ENCODE data around the gene DAPK3.

GRCh38 chr19:4007836-4008539, 37.1 kb upstream of the DAPK3 start:
- TF ChIP-seq ZFP37 (tag by site-specific recombination; IDR thresholded peaks at IDR 0.05): no peak
- no peak for TF ChIP-seq ZNF24 (tag by site-specific recombination; IDR thresholded peaks at IDR 0.05)
- no peak for TF ChIP-seq CTCF (tag by site-specific recombination; IDR thresholded peaks at IDR 0.05)
- peak; percentile 89 for TF ChIP-seq KLF9 (tag by site-specific recombination; IDR thresholded peaks at IDR 0.05; ENCODE audit: low read depth)
- no peak for TF ChIP-seq ZNF48 (tag by site-specific recombination; IDR thresholded peaks at IDR 0.05)
- TF ChIP-seq ZBTB20 (tag by site-specific recombination; IDR thresholded peaks at IDR 0.05): no peak
- TF ChIP-seq ZBTB11 (tag by site-specific recombination; conservative IDR thresholded peaks at IDR 0.05; ENCODE audit: low read depth): no peak
- TF ChIP-seq ZNF791 (tag by site-specific recombination; IDR thresholded peaks at IDR 0.05): no peak
